ENCODE data around the gene TMEM255B. TPM values are rescaled to one million over a fixed set of nuclear protein-coding genes. Genes with fewer than 3 reads are reported as not detected.

Gene TMEM255B
- polyA plus RNA-seq, 1 donor (not counting 4 experiments of a cell fraction or from before 2014, with no cell fraction given): 7.6 TPM

DNA sequence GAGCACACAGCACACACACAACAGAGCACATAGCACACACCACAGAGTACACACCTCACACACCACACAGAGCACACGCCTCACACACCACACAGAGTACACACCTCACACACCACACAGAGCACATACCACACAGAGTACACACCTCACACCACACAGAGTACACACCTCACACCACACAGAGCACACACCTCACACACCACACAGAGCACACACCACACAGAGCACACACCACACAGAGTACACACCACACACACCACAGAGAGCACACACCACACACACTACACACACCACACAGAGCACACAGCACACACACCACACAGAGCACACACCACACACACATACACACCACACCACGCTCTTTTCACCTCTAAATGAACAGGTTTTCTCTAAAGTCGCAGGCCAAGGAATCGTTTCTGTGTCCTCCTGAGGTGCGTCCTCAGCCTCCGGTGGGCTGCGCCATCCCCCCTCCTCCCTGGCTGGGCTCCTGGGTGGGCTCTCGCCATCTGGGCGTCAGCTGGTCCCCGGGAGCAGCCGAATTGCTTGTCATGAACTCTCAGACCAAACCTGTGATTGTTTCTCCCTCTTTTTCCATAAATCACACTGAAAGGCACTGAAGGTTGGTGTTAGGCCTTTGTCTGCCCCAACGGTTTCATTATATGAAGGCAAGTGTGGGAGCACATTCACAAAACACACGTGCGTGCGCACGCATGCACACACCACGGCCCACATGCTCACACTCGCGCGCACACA is 37.4 kb downstream of the TMEM255B start:
- no peaks in the 10 kb centered on the region for H3K9me1 ChIP-seq (ENCODE audit: control insufficient read depth, extremely low read depth, insufficient read depth, low read length)
- FAIRE-seq (peak; percentile 53), DNase-seq (ENCODE audit: low read depth, low spot score) (no peak)
- H3K4me1 ChIP-seq (ENCODE audit: control insufficient read depth, extremely low read depth, insufficient read depth, low read length): peaks cover 4% of the 10 kb centered on the region
- no peak overlapping the region for H2AFZ ChIP-seq (ENCODE audit: control insufficient read depth, low read length)
- no peak for TF ChIP-seq EZH2 (IDR thresholded peaks at IDR 0.05; ENCODE audit: low read length)
- TF ChIP-seq, protein P1, sequence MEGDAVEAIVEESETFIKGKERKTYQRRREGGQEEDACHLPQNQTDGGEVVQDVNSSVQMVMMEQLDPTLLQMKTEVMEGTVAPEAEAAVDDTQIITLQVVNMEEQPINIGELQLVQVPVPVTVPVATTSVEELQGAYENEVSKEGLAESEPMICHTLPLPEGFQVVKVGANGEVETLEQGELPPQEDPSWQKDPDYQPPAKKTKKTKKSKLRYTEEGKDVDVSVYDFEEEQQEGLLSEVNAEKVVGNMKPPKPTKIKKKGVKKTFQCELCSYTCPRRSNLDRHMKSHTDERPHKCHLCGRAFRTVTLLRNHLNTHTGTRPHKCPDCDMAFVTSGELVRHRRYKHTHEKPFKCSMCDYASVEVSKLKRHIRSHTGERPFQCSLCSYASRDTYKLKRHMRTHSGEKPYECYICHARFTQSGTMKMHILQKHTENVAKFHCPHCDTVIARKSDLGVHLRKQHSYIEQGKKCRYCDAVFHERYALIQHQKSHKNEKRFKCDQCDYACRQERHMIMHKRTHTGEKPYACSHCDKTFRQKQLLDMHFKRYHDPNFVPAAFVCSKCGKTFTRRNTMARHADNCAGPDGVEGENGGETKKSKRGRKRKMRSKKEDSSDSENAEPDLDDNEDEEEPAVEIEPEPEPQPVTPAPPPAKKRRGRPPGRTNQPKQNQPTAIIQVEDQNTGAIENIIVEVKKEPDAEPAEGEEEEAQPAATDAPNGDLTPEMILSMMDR (optimal IDR thresholded peaks at IDR 0.05 in 1 of 3, IDR thresholded peaks at IDR 0.05 in 1 of 3, conservative IDR thresholded peaks at IDR 0.05 in 1 of 3; ENCODE audit: extremely low read depth in 1 of 3, insufficient read depth in 2 of 3, low read length in 3 of 3): no peak
- no peak overlapping the region for H3K4me2 ChIP-seq (ENCODE audit: control insufficient read depth, extremely low read depth, insufficient read depth, low read depth, low read length)
- peaks cover 50% of the 10 kb centered on the region for H3K27me3 ChIP-seq (ENCODE audit: control insufficient read depth, extremely low read depth, insufficient read depth, low read length)
- H3K79me2 ChIP-seq (ENCODE audit: control insufficient read depth, insufficient read depth, low read length): no peaks in the 10 kb centered on the region
- no peak overlapping the region for H3K27ac ChIP-seq (ENCODE audit: control insufficient read depth, insufficient read depth, low read length)
- no peaks in the 10 kb centered on the region for H3K36me3 ChIP-seq (ENCODE audit: control insufficient read depth in 2 of 2, extremely low read depth in 1 of 2, insufficient read depth in 2 of 2, low read length in 2 of 2)
- no peaks in the 10 kb centered on the region for H4K20me1 ChIP-seq (ENCODE audit: control insufficient read depth, extremely low read depth, insufficient read depth, low read length)
- H3K9me3 ChIP-seq (ENCODE audit: control insufficient read depth, low read depth, low read length): no peaks in the 10 kb centered on the region
- H3K9ac ChIP-seq (ENCODE audit: control insufficient read depth, extremely low read depth, insufficient read depth, low read length): no peak overlapping the region
- dilution Hi-C loops (cut with MboI; ENCODE audit: extremely low pct_ligation_motif_present, low sequenced_read_pairs): no loop called here
- no peak overlapping the region for H3K4me3 ChIP-seq (ENCODE audit: control insufficient read depth in 2 of 3, extremely low read depth in 1 of 3, insufficient read depth in 2 of 3, low read depth in 1 of 3, low read length in 3 of 3)

DNA sequence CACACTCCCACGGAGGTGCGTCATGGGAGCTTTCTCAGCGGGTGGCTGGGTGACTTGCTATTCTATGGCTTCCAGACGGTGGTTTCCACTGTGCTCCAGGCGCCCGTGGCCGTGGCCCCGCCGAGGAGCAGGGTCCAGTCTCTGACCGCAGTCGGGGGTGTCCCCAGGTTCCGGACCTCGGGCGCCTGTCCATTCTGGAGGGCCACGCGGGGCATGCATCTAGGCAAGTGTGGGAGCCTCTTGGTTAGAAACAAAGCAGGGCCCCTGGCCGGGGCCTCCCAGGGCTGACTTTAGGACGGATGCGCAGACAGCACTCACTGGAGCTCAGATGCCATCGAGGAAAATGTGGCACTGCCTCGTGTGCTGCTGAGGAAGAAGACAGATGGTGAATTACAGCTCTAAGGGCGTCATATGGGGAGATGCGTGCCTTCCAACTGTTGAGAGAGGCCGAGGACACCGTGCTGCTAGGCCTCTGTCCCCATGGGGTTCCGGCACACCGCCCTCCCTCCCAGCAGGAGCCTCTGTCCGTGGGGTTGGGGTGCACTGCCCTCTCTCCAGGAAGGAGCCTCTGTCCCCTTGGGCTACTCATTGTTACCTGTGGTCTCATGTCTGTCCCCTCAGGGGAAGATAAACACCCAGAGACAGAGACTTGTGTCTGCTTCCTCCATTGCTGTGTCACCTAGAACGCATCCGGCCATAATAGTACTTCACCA is 38.1 kb downstream of the TMEM255B start:
- Histone ChIP-seq H3K4me3 (ENCODE audit: control insufficient read depth in 2 of 3, extremely low read depth in 1 of 3, insufficient read depth in 2 of 3, low read depth in 1 of 3, low read length in 3 of 3) (no peak overlapping the region), H3K27ac (ENCODE audit: control insufficient read depth, insufficient read depth, low read length) (no peak overlapping the region), H3K4me1 (ENCODE audit: control insufficient read depth, extremely low read depth, insufficient read depth, low read length) (peaks cover 9% of the 10 kb centered on the region), H4K20me1 (ENCODE audit: control insufficient read depth, extremely low read depth, insufficient read depth, low read length) (no peaks in the 10 kb centered on the region), H3K79me2 (ENCODE audit: control insufficient read depth, insufficient read depth, low read length) (no peaks in the 10 kb centered on the region), H3K27me3 (ENCODE audit: control insufficient read depth, extremely low read depth, insufficient read depth, low read length) (peaks cover 43% of the 10 kb centered on the region), H2AFZ (ENCODE audit: control insufficient read depth, low read length) (no peak overlapping the region), H3K9me3 (ENCODE audit: control insufficient read depth, low read depth, low read length) (no peaks in the 10 kb centered on the region), H3K4me2 (ENCODE audit: control insufficient read depth, extremely low read depth, insufficient read depth, low read depth, low read length) (no peak overlapping the region), H3K36me3 (ENCODE audit: control insufficient read depth in 2 of 2, extremely low read depth in 1 of 2, insufficient read depth in 2 of 2, low read length in 2 of 2) (no peaks in the 10 kb centered on the region), H3K9me1 (ENCODE audit: control insufficient read depth, extremely low read depth, insufficient read depth, low read length) (no peaks in the 10 kb centered on the region), H3K9ac (ENCODE audit: control insufficient read depth, extremely low read depth, insufficient read depth, low read length) (no peak overlapping the region)
- DNase-seq (ENCODE audit: low read depth, low spot score) (no peak), FAIRE-seq (no peak)
- TF ChIP-seq EZH2 (IDR thresholded peaks at IDR 0.05; ENCODE audit: low read length): no peak
- TF ChIP-seq, protein P1 (optimal IDR thresholded peaks at IDR 0.05 in 1 of 3, IDR thresholded peaks at IDR 0.05 in 1 of 3, conservative IDR thresholded peaks at IDR 0.05 in 1 of 3; ENCODE audit: extremely low read depth in 1 of 3, insufficient read depth in 2 of 3, low read length in 3 of 3): no peak
- dilution Hi-C loops (cut with MboI; ENCODE audit: extremely low pct_ligation_motif_present, low sequenced_read_pairs): no loop called here
